Measurements from ENCODE around the gene LBHD2.

GRCh38 chr14:103133210-103134140 is 49.5 kb downstream of the LBHD2 start:
- TF ChIP-seq POLR2A (IDR thresholded peaks at IDR 0.05) (no peak), POLR2AphosphoS5 (IDR thresholded peaks at IDR 0.05; ENCODE audit: insufficient read depth in 1 of 2, low read depth in 1 of 2) (no peak), CTCF (IDR thresholded peaks at IDR 0.05) (no peak)

Data from vagina (tissue), 2 donors.